CD4-positive, alpha-beta T cell (primary cell): ENCODE results near the gene MAOA. TPM values are rescaled to one million over a fixed set of nuclear protein-coding genes. Genes with fewer than 3 reads are reported as not detected.

Experiments used
- ATAC-seq: fragments of 200-7000 bp; cut with Tn5 transposase; one replicate; pipeline ENCODE4 v1.10.0; 2022; ENCODE audit warnings: mild to moderate bottlenecking; ENCODE audit not compliant: poor library complexity
- CTCF ChIA-PET: fragments of 350-600 bp; sonication (Branson Sonifier 250); formaldehyde crosslinking; loops from one replicate; lab custom pipeline; 2021; ENCODE audit warnings: antibody characterized with exemption, inconsistent platforms; lab: Charles Lee
- POLR2A ChIA-PET: fragments of 350-600 bp; sonication (Branson Sonifier 250); formaldehyde crosslinking; loops from one replicate; lab custom pipeline; 2021; ENCODE audit warnings: antibody characterized with exemption, inconsistent platforms; lab: Charles Lee
- DNase-seq, 14 experiments: peaks; one replicate each; pipeline ENCODE4 v3.0.0-alpha.2; 2013 to 2020; ENCODE audit warnings: mixed read lengths in 2 of 14
- H3K27ac ChIP-seq, 2 donors: one replicate each; pipeline versions ENCODE4 v1.5.1 to v1.7.0; 2013; ENCODE audit warnings: low read length in 2 of 2, low read depth in 1 of 2, mild to moderate bottlenecking in 1 of 2
- H3K27me3 ChIP-seq, 2 experiments: 1 replicate in 1 of 2; 2 replicates in 1 of 2; pipeline versions ENCODE4 v1.6.1 to v1.7.0; 2013; ENCODE audit warnings: low read length in 2 of 2, control low read depth in 1 of 2, mild to moderate bottlenecking in 1 of 2, moderate library complexity in 1 of 2; ENCODE audit not compliant: insufficient read depth in 2 of 2, control insufficient read depth in 1 of 2
- H3K36me3 ChIP-seq: one replicate; pipeline ENCODE4 v1.6.1; 2013; ENCODE audit warnings: low read length, control low read depth; ENCODE audit not compliant: insufficient read depth
- H3K4me1 ChIP-seq: one replicate; pipeline ENCODE4 v1.6.1; 2013; ENCODE audit warnings: low read length, control low read depth; ENCODE audit not compliant: insufficient read depth
- H3K4me3 ChIP-seq: one replicate; pipeline ENCODE4 v1.5.1; 2013; ENCODE audit warnings: mild to moderate bottlenecking, low read length, moderate library complexity
- H3K9me3 ChIP-seq, 2 experiments: 1 replicate in 1 of 2; 2 replicates in 1 of 2; pipeline versions ENCODE4 v1.6.1 to v1.7.0; 2013; ENCODE audit warnings: low read length in 2 of 2, mild to moderate bottlenecking in 2 of 2, control low read depth in 1 of 2, moderate library complexity in 1 of 2; ENCODE audit not compliant: control insufficient read depth in 1 of 2, insufficient read depth in 1 of 2
- H3K27ac Mint-ChIP-seq: one replicate; pipeline ENCODE4 v1.8.0; 2020; ENCODE audit warnings: mixed read lengths
- H3K27me3 Mint-ChIP-seq: one replicate; pipeline ENCODE4 v1.8.0; 2021; ENCODE audit warnings: mixed read lengths
- H3K36me3 Mint-ChIP-seq: one replicate; pipeline ENCODE4 v1.8.0; 2021; ENCODE audit warnings: low read depth, mixed read lengths
- H3K4me1 Mint-ChIP-seq: one replicate; pipeline ENCODE4 v1.8.0; 2021; ENCODE audit warnings: low read depth, mixed read lengths
- H3K4me3 Mint-ChIP-seq: one replicate; pipeline ENCODE4 v1.8.0; 2020; ENCODE audit warnings: mild to moderate bottlenecking, mixed read lengths
- H3K9me3 Mint-ChIP-seq: one replicate; pipeline ENCODE4 v1.8.0; 2020; ENCODE audit warnings: mixed read lengths
- CTCF ChIP-seq: fragments of 200-600 bp; IDR thresholded peaks from one replicate; pipeline ENCODE4 v1.8.0; 2022; ENCODE audit warnings: antibody characterized with exemption, mild to moderate bottlenecking
- intact Hi-C, 2 experiments: fragments of 100-400 bp; cut with DNase I in 1 of 2; cut with micrococcal nuclease in 1 of 2; formaldehyde crosslinking; loops; one replicate each; pipeline versions ENCODE4 v1.15.1 to v1.9.0; 2023 to 2025; cut with DNase I, micrococcal nuclease
- total RNA-seq, 174 experiments: library from RNA in 2 of 174; stranded (reverse) in 2 of 174; gene quantifications; one replicate each; pipeline ENCODE4 v1.2.3 and lab custom pipeline; 2021 to 2026

Gene MAOA
- total RNA-seq, 2 experiments from 2014 or later = not detected

GRCh38 chrX:43753637-43754036 is 97.5 kb downstream of the MAOA start:
- no peak overlapping the region for H3K4me3 Mint-ChIP-seq
- Histone ChIP-seq H3K27me3 (no peaks in the 10 kb centered on the region), H3K9me3 (no peaks in the 10 kb centered on the region), H3K4me1 (no peaks in the 10 kb centered on the region), H3K27ac (no peak overlapping the region), H3K36me3 (no peaks in the 10 kb centered on the region), H3K4me3 (no peak overlapping the region)
- ATAC-seq (no peak), DNase-seq (no peak)
- H3K9me3 Mint-ChIP-seq = no peaks in the 10 kb centered on the region
- H3K4me1 Mint-ChIP-seq = no peaks in the 10 kb centered on the region
- TF ChIP-seq CTCF = no peak
- no peaks in the 10 kb centered on the region for H3K36me3 Mint-ChIP-seq
- no peak overlapping the region for H3K27ac Mint-ChIP-seq
- ChIA-PET CTCF (no interaction called here), POLR2A (no interaction called here)
- intact Hi-C loops = loop anchor here in 1 of 2 experiments (5.0 kb wide), 2 partner anchors 406 to 1971 kb away; no protein-coding TSS in a partner anchor
- no peaks in the 10 kb centered on the region for H3K27me3 Mint-ChIP-seq

GRCh38 chrX:43756076-43756475 is 100.0 kb downstream of the MAOA start:
- Histone ChIP-seq H3K27me3 (no peaks in the 10 kb centered on the region), H3K27ac (no peak overlapping the region), H3K4me1 (no peaks in the 10 kb centered on the region), H3K9me3 (no peaks in the 10 kb centered on the region), H3K36me3 (no peaks in the 10 kb centered on the region), H3K4me3 (no peak overlapping the region)
- CTCF ChIA-PET = no interaction called here
- intact Hi-C loops = no loop called here
- Mint-ChIP-seq H3K27me3 (no peaks in the 10 kb centered on the region), H3K9me3 (no peaks in the 10 kb centered on the region), H3K36me3 (no peaks in the 10 kb centered on the region), H3K4me1 (no peaks in the 10 kb centered on the region), H3K27ac (no peak overlapping the region), H3K4me3 (no peak overlapping the region)
- ATAC-seq = no peak
- POLR2A ChIA-PET = no interaction called here
- DNase-seq = no peak
- TF ChIP-seq CTCF = no peak

- Histone ChIP-seq H3K36me3 (no peaks in the 10 kb centered on the region), H3K9me3 (no peaks in the 10 kb centered on the region), H3K4me3 (no peak overlapping the region), H3K27me3 (no peaks in the 10 kb centered on the region), H3K27ac (no peak overlapping the region), H3K4me1 (no peaks in the 10 kb centered on the region)
- no peaks in the 10 kb centered on the region for H3K27me3 Mint-ChIP-seq
- DNase-seq = no peak
- H3K4me1 Mint-ChIP-seq = no peaks in the 10 kb centered on the region
- H3K9me3 Mint-ChIP-seq = no peaks in the 10 kb centered on the region
- H3K27ac Mint-ChIP-seq = no peak overlapping the region
- no peaks in the 10 kb centered on the region for H3K36me3 Mint-ChIP-seq
- CTCF ChIA-PET = no interaction called here
- ATAC-seq = no peak
- no peak overlapping the region for H3K4me3 Mint-ChIP-seq
- intact Hi-C loops = no loop called here
- TF ChIP-seq CTCF = no peak
- POLR2A ChIA-PET = no interaction called here
Observed at GRCh38 chrX:43758044-43758443, 101.9 kb downstream of the MAOA start.
